GM12874 (cell line): ENCODE data around the gene POLR3C.

Experiments
- TF ChIP-seq, protein P1 (sequence below): IDR thresholded peaks from 2 replicates; pipeline ENCODE4 v1.5.1; 2011; ENCODE audit warnings: low read depth, mild to moderate bottlenecking, control low read depth, low read length, moderate library complexity; ENCODE audit not compliant: insufficient read depth

The POLR3C gene

DNA sequence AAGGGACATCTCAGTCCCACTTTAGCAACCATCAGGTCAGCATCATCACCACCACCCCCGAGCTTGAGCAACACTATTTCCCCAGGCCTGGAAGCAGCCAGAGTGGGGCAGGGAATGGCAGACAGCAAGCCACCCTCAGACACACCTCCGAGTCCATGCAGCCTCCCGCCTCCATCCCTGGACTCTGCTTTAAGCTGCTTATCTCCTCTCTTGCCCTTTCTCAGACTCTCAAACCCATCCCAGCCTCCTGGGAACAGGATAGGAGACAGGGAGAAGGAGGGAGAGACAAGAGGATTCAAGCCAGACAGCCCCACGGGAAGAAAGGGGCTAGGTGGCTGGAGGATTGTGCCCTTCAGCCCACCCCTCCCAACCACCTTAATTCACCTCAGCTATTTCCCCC lies 33.2 kb downstream of the POLR3C start:
- TF ChIP-seq, protein P1, sequence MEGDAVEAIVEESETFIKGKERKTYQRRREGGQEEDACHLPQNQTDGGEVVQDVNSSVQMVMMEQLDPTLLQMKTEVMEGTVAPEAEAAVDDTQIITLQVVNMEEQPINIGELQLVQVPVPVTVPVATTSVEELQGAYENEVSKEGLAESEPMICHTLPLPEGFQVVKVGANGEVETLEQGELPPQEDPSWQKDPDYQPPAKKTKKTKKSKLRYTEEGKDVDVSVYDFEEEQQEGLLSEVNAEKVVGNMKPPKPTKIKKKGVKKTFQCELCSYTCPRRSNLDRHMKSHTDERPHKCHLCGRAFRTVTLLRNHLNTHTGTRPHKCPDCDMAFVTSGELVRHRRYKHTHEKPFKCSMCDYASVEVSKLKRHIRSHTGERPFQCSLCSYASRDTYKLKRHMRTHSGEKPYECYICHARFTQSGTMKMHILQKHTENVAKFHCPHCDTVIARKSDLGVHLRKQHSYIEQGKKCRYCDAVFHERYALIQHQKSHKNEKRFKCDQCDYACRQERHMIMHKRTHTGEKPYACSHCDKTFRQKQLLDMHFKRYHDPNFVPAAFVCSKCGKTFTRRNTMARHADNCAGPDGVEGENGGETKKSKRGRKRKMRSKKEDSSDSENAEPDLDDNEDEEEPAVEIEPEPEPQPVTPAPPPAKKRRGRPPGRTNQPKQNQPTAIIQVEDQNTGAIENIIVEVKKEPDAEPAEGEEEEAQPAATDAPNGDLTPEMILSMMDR = no peak

DNA sequence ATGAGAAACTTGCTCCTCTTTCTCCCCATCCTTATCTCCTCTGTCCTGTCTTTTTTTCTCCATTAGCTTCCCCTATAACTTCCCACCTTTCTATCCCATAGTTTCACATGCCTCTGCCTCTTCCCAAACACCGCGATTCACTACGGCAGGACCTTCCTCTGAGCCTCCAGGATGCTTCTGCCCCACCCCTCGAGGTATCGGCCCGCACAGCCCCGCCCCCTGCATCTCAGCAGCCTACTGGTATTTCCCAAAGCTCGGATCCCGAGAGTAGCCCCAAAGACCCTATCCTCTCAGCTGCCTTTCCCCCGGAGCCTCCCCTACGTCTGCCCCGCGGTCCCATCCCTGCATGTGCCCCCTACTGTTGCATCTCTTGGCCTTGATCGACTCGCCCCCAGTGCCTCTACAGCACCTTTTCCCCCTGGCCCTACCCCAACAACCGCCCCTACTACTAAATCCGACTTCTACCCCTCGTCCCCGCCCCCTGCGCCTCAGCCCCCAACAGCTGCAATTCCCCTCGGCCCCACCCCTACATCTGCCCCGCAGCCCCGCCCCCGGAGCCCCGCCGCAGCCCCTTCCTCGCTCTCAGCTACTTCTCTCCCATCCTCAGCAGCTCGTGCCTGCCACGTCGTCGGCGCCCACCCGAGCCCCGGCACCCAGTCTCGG lies 34.4 kb downstream of the POLR3C start:
- TF ChIP-seq, protein P1 = no peak

- TF ChIP-seq, protein P1 = no peak
Measured at GRCh38 chr1:145858901-145859490, 35.0 kb downstream of the POLR3C start, which contains the start of gene PIAS3. PIAS3 (minus strand) TSS chr1:145859081; CDS start chr1:145858990, 91 bp downstream.

DNA sequence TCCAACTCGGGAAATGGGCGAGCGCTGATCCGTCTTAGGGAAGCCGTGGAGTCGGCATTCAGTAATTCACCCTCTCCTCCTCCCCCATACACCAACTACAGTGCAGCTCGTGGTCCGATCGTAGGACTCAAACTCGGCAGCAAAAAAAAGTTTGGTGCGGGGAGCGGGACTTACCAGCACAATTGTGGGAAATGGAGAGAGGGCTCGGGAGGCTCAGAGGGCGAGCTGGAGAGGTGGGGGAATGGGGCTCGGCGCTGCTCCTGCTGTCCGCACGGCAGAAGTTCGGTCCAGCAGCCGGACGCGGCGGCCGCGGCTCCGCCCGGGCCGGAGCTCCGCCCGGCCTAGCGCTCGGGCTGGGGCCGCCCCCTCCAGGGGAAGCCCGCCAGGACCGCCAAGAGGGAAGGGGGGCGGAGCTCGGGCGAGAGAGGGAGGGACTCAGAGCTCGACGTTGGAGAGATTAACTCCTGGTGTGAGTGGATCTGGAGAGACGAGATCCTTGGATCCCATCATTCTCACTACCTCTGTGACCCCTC lies 35.6 kb downstream of the POLR3C start:
- TF ChIP-seq, protein P1 = no peak

DNA sequence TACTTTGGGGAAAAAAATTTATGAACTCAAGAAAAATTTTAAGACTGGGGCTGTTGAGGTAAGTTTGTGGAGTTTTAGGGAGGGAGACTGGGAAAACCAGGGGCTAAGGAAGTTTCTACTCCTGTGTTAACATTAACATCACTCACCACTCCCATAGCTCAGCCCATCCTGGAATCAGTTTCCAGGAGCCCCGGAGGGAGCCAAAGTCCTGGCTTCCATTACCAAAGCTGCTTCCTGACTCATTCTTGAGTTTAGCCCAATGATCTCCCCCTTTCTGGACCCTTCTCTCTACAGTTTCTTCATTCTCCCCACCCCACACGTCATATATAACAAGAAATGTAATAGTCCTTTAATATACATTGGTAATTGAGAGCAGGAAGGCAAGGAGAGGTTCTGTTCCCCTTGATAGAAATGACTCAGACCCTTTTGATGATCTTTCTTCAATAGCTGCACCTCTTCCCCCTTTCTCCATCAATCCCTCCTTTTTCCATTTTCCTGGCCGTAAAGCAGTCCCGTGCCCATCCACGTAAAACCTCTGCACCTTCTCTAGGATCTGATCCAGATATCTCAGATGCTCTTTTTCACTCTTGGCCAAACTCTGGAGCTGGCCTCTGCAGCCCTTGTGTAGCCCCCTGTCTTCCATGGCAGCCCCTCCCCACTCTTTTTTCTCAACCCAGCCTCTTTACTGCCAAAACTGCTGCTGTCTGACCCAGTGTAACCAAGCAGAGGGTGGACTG lies 39.5 kb downstream of the POLR3C start:
- TF ChIP-seq, protein P1 = no peak

DNA sequence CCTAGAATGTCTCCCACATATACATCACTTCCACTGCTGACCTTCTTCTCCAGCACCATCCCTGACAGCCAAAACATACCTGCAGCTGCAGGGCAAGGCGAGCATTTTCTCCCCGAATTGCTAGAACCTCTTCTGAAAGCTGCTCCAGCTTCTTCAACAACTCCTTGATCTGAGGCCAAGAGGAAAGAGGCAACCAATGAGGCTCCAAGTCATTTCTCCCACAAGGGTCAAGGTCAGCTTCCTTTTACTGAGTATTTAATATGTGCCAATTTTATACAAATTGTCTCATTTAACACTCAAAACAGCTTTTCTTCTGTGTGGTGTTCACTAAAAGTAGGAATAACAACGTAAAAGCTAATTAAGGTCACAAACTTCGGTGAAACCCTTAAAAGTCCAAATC lies 44.2 kb downstream of the POLR3C start:
- TF ChIP-seq, protein P1 = no peak

- TF ChIP-seq, protein P1 = no peak
Measured at GRCh38 chr1:145871994-145872924, 48.3 kb downstream of the POLR3C start.
